T47D (cell line): Measurements from ENCODE around the gene TEX54.

ENCODE experiments used
- DNase-seq, 2 experiments: peaks; one replicate each; pipeline versions ENCODE4 v3.0.0 to v3.0.0-alpha.2; 2011 to 2012; ENCODE audit warnings: low read depth in 1 of 2, low spot score in 1 of 2
- JUND ChIP-seq: IDR thresholded peaks from 2 replicates; pipeline ENCODE4 v1.6.1; 2012; ENCODE audit warnings: low read depth
- in situ Hi-C: cut with HindIII; loops from 2 replicates; pipeline ENCODE4 v1.10.0; 2016; ENCODE audit warnings: low sequenced_read_pairs, low pct_unique_long_range_greater_than_20kb

Gene TEX54

DNA sequence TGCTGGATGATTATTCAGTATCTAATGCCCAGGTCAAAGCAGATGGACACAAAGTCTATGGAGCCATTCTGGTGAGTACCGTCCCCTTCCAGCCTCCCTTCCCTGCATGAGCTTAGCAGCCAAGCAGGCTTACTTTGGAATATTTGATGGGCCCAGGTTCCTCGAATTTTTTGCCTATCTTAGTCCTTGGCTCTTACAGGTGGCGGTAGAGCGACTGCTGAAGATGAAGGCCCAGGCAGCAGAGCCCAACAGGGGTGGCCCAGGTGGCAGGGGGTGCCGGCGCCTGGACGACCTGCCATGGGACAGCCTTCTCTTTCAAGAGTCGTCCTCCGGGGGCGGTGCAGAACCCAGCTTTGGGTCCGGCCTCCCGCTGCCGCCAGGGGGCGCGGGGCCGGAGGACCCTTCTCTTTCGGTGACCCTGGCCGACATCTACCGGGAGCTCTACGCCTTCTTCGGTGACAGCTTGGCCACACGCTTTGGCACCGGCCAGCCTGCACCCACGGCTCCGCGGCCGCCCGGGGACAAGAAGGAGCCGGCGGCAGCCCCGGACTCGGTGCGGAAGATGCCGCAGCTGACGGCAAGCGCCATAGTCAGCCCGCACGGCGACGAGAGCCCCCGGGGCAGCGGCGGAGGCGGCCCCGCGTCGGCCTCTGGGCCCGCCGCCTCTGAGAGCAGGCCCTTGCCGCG is 46.2 kb downstream of the TEX54 start:
- in situ Hi-C loops: no loop called here
- DNase-seq: peak; percentile 93 to 94
- TF ChIP-seq JUND: no peak

DNA sequence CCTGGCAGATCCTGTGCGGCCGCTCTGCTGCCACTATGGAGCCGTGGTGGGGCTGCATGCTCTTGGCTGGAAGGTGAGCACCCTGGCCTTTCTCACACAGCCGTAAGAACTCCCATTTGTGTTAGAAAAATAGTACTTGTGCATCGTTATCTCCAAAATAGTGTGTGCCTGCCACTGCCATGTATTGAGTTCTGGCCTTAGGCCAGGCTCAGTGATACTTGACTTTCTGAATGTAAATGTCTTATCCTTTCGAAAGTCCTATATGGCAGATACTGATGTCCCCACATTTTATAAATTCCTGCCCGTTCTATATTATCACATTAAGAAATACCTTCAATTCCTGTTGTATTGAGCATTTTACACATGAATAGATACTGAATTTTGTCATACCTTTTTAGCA is 49.9 kb downstream of the TEX54 start:
- no peak for DNase-seq
- TF ChIP-seq JUND: no peak
- in situ Hi-C loops: no loop called here
